ENCODE results near the gene KCNIP4. TPM values are rescaled to one million over a fixed set of nuclear protein-coding genes. Genes with fewer than 3 reads are reported as not detected.

Gene KCNIP4
- polyA plus RNA-seq, 4 donors = 10.6 to 18.3 (median 15.5) TPM

GRCh38 chr4:21271439-21272052 is 677.0 kb downstream of the KCNIP4 start:
- no peak for DNase-seq (ENCODE audit: low read depth in 4 of 4, low spot score in 3 of 4)

GRCh38 chr4:21248331-21248730 is 700.2 kb downstream of the KCNIP4 start:
- DNase-seq (ENCODE audit: low read depth in 4 of 4, low spot score in 3 of 4) = no peak

GRCh38 chr4:21242163-21242562 is 706.4 kb downstream of the KCNIP4 start:
- no peak for DNase-seq (ENCODE audit: low read depth in 4 of 4, low spot score in 3 of 4)

GRCh38 chr4:21226637-21227538 is 721.7 kb downstream of the KCNIP4 start:
- DNase-seq (ENCODE audit: low read depth in 4 of 4, low spot score in 3 of 4) = no peak

GRCh38 chr4:21211846-21212245 is 736.7 kb downstream of the KCNIP4 start:
- DNase-seq (ENCODE audit: low read depth in 4 of 4, low spot score in 3 of 4) = no peak

- no peak for DNase-seq (ENCODE audit: low read depth in 4 of 4, low spot score in 3 of 4)
These were observed 738.7 kb downstream of the KCNIP4 start for GRCh38 chr4:21209860-21210259.

- DNase-seq (ENCODE audit: low read depth in 4 of 4, low spot score in 3 of 4) = peak in 1 of 4 donors; percentile 4
These were observed 742.6 kb downstream of the KCNIP4 start for GRCh38 chr4:21205821-21206531.

GRCh38 chr4:21203416-21203815 is 745.2 kb downstream of the KCNIP4 start:
- DNase-seq (ENCODE audit: low read depth in 4 of 4, low spot score in 3 of 4) = no peak

GRCh38 chr4:21202959-21203358 is 745.6 kb downstream of the KCNIP4 start:
- DNase-seq (ENCODE audit: low read depth in 4 of 4, low spot score in 3 of 4) = no peak

- DNase-seq (ENCODE audit: low read depth in 4 of 4, low spot score in 3 of 4) = no peak
These were observed 749.9 kb downstream of the KCNIP4 start for GRCh38 chr4:21198683-21199082.

GRCh38 chr4:21195682-21196081 is 752.9 kb downstream of the KCNIP4 start:
- DNase-seq (ENCODE audit: low read depth in 4 of 4, low spot score in 3 of 4) = no peak

- DNase-seq (ENCODE audit: low read depth in 4 of 4, low spot score in 3 of 4) = no peak
These were observed 756.2 kb downstream of the KCNIP4 start for GRCh38 chr4:21192367-21192766.

GRCh38 chr4:21191317-21191716 is 757.3 kb downstream of the KCNIP4 start:
- no peak for DNase-seq (ENCODE audit: low read depth in 4 of 4, low spot score in 3 of 4)

GRCh38 chr4:21184788-21185187 is 763.8 kb downstream of the KCNIP4 start:
- DNase-seq (ENCODE audit: low read depth in 4 of 4, low spot score in 3 of 4) = no peak

GRCh38 chr4:21181716-21182115 is 766.9 kb downstream of the KCNIP4 start:
- DNase-seq (ENCODE audit: low read depth in 4 of 4, low spot score in 3 of 4) = no peak

GRCh38 chr4:21177871-21178270 is 770.7 kb downstream of the KCNIP4 start:
- no peak for DNase-seq (ENCODE audit: low read depth in 4 of 4, low spot score in 3 of 4)

- no peak for DNase-seq (ENCODE audit: low read depth in 4 of 4, low spot score in 3 of 4)
These were observed 771.5 kb downstream of the KCNIP4 start for GRCh38 chr4:21177092-21177491.

GRCh38 chr4:21167711-21168110 is 780.9 kb downstream of the KCNIP4 start:
- DNase-seq (ENCODE audit: low read depth in 4 of 4, low spot score in 3 of 4) = no peak

GRCh38 chr4:21155367-21155766 is 793.2 kb downstream of the KCNIP4 start:
- no peak for DNase-seq (ENCODE audit: low read depth in 4 of 4, low spot score in 3 of 4)

GRCh38 chr4:21139327-21139726 is 809.2 kb downstream of the KCNIP4 start:
- no peak for DNase-seq (ENCODE audit: low read depth in 4 of 4, low spot score in 3 of 4)

GRCh38 chr4:21136051-21136630 is 812.4 kb downstream of the KCNIP4 start:
- no peak for DNase-seq (ENCODE audit: low read depth in 4 of 4, low spot score in 3 of 4)

All from right renal pelvis (tissue), 4 donors.